Activated naive CD4-positive, alpha-beta T cell treated with Interleukin-2 at 50 U/mL for 16 hours (primary cell): ENCODE data around the gene OR4C3.
"Not testable (repeated sequence)": the region's sequence is repeated elsewhere in the genome, so short reads cannot be mapped to it uniquely, and the experiment has no call there.

Experiments
- DNase-seq: peaks from one replicate; pipeline ENCODE4 v3.0.0-alpha.2; 2020

The OR4C3 gene

GRCh38 chr11:48324620-48325019, at the start of gene OR4C3:
OR4C3 (plus strand) TSS chr11:48324920; CDS start chr11:48325022, 102 bp downstream.
- DNase-seq: not testable (repeated sequence)

DNA sequence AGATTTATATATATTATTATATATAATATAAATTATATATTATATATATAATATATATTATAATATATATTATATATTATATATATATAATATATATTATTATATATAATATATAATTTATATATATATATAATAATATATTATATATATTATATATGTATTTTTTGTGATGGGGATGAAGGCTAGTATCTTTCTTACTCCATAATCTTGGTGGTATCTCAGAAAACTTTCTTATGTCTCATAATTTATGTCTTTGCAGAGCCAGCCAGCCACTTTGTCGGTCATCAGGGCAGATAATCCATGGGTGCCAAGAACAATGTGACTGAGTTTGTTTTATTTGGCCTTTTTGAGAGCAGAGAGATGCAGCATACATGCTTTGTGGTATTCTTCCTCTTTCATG, 18.8 kb upstream of the OR4C3 start, which contains the start of gene OR4S1:
TSS of gene OR4S1 (plus strand) at position 301 of the 400 bp plus-strand sequence. CDS start at position 301, 0 bp downstream.
- no peak for DNase-seq

DNA sequence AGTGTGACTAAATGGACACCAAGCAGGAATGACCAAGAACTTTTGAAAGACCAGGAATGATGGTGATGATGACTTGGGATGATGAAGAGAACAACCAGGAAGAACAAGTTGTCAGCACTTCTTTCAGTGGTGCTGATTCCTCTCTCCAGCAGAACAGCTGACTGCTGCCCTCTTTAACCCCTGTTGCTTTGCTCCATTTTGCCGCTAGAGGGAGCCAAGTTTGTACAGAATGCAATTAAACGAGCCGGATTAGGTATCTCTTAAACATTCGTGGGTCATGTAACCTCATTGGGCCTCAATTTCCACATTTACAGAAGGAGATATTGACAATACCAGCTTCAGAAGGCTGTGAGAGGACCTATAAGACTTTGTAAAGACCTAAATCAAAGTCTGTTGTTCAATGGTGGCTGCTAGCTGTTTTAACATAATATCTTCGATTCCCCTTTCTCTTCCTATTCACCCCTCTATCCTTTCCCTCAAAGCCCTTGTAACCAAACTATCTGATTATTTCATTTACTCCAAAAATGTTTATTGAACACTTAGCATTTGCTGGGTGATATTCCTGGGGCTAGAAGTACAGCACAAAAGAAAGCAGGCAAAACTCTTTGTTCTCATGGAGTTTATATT, 16.8 kb upstream of the OR4C3 start:
- DNase-seq: peak; percentile 69

- DNase-seq: not testable (repeated sequence)
Observed at GRCh38 chr11:48313590-48313989, 11.1 kb upstream of the OR4C3 start.

GRCh38 chr11:48319813-48320212, 4.9 kb upstream of the OR4C3 start:
- not testable (repeated sequence) for DNase-seq

DNA sequence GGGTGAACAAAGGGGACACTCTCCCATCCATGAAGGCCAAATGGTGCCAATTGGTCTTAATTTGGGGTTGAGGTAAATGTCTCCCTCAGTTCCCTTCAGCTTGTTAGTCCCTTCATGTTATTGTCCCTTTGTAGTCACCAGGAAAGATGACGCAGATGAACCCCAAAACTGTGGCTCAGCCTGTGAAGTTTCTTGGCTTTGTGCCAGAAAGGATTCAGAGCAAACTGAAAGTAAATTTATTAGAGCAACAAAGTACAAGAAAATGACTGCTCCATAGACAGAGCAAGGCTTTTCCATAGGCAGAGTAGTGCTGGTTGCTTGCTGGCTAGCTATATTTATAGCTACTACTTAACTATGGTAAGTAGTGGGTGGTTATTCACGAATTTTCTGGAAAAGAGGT, 16.7 kb downstream of the OR4C3 start:
- no peak for DNase-seq

DNA sequence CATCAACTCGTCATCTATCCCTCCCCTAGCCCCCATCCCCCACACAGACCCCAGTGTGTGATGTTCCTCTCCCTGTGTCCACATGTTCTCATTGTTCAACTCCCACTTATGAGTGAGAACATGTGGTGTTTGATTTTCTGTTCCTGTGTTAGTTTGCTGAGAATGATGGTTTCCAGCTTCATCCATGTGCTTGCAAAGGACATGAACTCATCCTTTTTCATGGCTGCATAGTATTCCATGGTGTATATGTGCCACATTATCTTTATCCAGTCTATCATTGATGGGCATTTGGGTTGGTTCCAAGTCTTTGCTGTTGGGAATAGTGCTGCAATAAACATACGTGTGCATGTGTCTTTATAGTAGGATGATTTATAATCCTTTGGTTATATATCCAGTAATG, 17.8 kb downstream of the OR4C3 start:
- DNase-seq: not testable (repeated sequence)

GRCh38 chr11:48346286-48346685, 21.6 kb downstream of the OR4C3 start:
- not testable (repeated sequence) for DNase-seq

- no peak for DNase-seq
Observed at GRCh38 chr11:48354013-48354412, 29.3 kb downstream of the OR4C3 start.

- no peak for DNase-seq
Observed at GRCh38 chr11:48354677-48355076, 30.0 kb downstream of the OR4C3 start.

DNA sequence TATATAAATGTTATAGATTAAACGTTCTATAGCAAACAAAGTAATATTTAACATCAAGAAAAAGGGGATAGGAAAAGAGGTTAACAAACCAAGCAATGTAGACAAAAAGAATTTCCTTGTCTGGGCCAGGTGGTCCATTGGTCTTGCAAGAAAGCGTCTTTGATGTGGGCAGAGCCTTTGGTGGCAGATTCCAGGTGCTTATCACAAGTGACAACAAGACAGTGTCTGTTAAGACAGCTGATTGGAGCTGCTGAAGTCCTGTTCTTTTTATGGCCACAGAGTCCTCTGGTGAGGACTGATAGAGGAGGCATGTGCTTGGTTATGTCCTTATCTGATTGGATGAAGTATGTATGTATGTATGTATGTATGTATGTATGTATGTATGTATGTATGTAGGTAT, 36.6 kb downstream of the OR4C3 start:
- DNase-seq: not testable (repeated sequence)

DNA sequence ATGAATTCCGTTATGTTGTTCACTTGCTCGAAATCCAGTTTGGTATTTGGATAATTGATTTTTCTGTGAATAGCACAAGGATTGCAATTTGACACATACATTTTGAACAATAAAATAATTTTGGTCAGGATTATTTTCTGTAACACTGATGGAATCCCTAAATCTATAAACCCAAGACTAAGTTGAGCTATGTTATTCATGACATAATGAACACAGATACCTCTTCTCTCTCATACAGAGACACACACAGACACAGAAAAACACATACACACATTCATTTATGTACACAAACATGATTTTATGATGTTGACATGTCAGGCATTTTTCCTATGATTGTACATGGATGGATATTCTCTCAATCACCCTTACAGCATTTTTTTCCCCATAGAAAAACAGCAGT, 41.6 kb downstream of the OR4C3 start, which contains the start of gene OR4C5:
TSS of gene OR4C5 (minus strand) at position 101 of the 400 bp plus-strand sequence. CDS start at position 101, 0 bp downstream.
- DNase-seq: no peak
